Psoas muscle (tissue), 8 donors: ENCODE results near the gene MRTFB. TPM values are rescaled to one million over a fixed set of nuclear protein-coding genes. Genes with fewer than 3 reads are reported as not detected.

Experiments used
- ATAC-seq, 4 donors: fragments of 200-7000 bp; cut with Tn5 transposase; one replicate each; pipeline ENCODE4 v1.9.1; 2020; ENCODE audit warnings: moderate library complexity in 3 of 4, mild to moderate bottlenecking in 2 of 4
- DNase-seq, 2 donors: peaks; one replicate each; pipeline ENCODE4 v3.0.0-alpha.2; 2020
- H3K27ac ChIP-seq: fragments of 200-600 bp; one replicate; pipeline ENCODE4 v1.8.0; 2022
- H3K27me3 ChIP-seq, 3 donors: fragments of 200-600 bp in 1 of 3; one replicate each; pipeline versions ENCODE4 v1.6.1 to v1.8.0; 2013 to 2022; ENCODE audit warnings: low read length in 2 of 3, mild to moderate bottlenecking in 2 of 3, moderate library complexity in 1 of 3; ENCODE audit not compliant: insufficient read depth in 3 of 3
- H3K36me3 ChIP-seq, 2 donors: fragments of 200-600 bp in 1 of 2; one replicate each; pipeline versions ENCODE4 v1.6.1 to v1.8.0; 2013 to 2022; ENCODE audit warnings: low read depth in 1 of 2, mild to moderate bottlenecking in 1 of 2, moderate library complexity in 1 of 2; ENCODE audit not compliant: insufficient read depth in 1 of 2
- H3K4me1 ChIP-seq: fragments of 200-600 bp; one replicate; pipeline ENCODE4 v1.8.0; 2022
- H3K4me3 ChIP-seq: fragments of 200-600 bp; one replicate; pipeline ENCODE4 v1.8.0; 2022; ENCODE audit warnings: mild to moderate bottlenecking
- H3K9me3 ChIP-seq: fragments of 200-600 bp; one replicate; pipeline ENCODE4 v1.8.0; 2022
- WGBS, 3 donors: extraction: QIAGEN DNeasy Blood & Tissue Kit; methylation state at CpG; one replicate each; pipeline versions ENCODE4 v1.1.6 to v1.1.7; 2013; 5-methylcytosine and 5-hydroxymethylcytosine counted together
- intact Hi-C, 2 donors: fragments of 100-400 bp; cut with DNase I; formaldehyde crosslinking; loops; one replicate each; pipeline versions ENCODE4 v1.11.0 to v1.14.2; 2022
- polyA plus RNA-seq, 3 donors: library from polyadenylated mRNA; stranded (reverse); fragments of 200-250 nt; gene quantifications; one replicate each; pipeline ENCODE4 v1.2.3, GENCODE V29; 2013
- total RNA-seq, 4 donors: library from RNA; stranded (reverse); fragmentation: NEBNext Ultra II Directional in 2 of 4; extraction: Animal tissue kit (Norgen Biotek cat#: 25700) in 2 of 4; gene quantifications; one replicate each; pipeline versions ENCODE4 v1.2.1 to v1.2.4, GENCODE V29; 2021 to 2023
- TF ChIP-seq, protein P1 (sequence below): fragments of 200-600 bp; IDR thresholded peaks from one replicate; pipeline ENCODE4 v1.8.0; 2022; ENCODE audit warnings: antibody characterized with exemption
- donor health status: healthy with polysubstance abuse.
- donor health status: DM: no; HTN: no; CAD: no; lungs with moderate emphysema.
- donor health status: Bipolar disorder and iron deficiency.
- donor health status: healthy.
- donor health status: DM: yes; HTN: yes; CAD: no.
- donor health status: DM: no; HTN: no; CAD: no.
- donor health status: DM: no; HTN: no; CAD: no.
- donor health status: DM: yes; HTN: yes; CAD: no.

The MRTFB gene
- total and polyA plus RNA-seq, 7 donors: 2.7 to 26.3 (median 14.1) TPM

DNA sequence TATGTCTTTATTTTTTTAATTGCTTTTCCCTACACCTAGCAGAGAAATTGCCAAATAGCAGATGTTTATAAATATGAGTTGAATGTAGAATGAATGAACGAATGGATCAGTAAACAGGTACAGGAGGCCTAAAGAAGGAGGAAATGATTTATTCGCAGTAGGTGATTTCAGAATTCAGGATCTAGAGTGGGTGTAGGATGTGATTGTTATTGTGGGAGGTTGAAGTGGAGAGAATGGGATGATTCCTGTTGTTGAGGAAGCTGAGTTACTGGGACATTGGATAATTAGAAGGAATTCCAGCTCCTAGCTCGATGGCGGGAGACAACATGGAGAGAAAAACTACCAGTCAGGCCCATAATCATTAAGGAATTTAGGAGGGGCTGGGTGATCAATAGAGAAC lies 42.2 kb downstream of the MRTFB start:
- no peaks in the 10 kb centered on the region for H3K27me3 ChIP-seq
- ATAC-seq (no peak), DNase-seq (no peak)
- intact Hi-C loops: loop anchor here in 1 of 2 donors (5.0 kb wide), 1 partner anchor 74 kb away; no protein-coding TSS in a partner anchor
- peak overlapping the region; percentile 76 for H3K27ac ChIP-seq
- H3K4me1 ChIP-seq: peaks cover 68% of the 10 kb centered on the region
- no peak overlapping the region for H3K4me3 ChIP-seq
- 80 to 83% (median 83%) methylated on average over 4 of the region's 4 CpGs for WGBS, 3 donors
- H3K36me3 ChIP-seq: no peaks in the 10 kb centered on the region
- TF ChIP-seq, protein P1, sequence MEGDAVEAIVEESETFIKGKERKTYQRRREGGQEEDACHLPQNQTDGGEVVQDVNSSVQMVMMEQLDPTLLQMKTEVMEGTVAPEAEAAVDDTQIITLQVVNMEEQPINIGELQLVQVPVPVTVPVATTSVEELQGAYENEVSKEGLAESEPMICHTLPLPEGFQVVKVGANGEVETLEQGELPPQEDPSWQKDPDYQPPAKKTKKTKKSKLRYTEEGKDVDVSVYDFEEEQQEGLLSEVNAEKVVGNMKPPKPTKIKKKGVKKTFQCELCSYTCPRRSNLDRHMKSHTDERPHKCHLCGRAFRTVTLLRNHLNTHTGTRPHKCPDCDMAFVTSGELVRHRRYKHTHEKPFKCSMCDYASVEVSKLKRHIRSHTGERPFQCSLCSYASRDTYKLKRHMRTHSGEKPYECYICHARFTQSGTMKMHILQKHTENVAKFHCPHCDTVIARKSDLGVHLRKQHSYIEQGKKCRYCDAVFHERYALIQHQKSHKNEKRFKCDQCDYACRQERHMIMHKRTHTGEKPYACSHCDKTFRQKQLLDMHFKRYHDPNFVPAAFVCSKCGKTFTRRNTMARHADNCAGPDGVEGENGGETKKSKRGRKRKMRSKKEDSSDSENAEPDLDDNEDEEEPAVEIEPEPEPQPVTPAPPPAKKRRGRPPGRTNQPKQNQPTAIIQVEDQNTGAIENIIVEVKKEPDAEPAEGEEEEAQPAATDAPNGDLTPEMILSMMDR: no peak
- no peaks in the 10 kb centered on the region for H3K9me3 ChIP-seq

- no peaks in the 10 kb centered on the region for H3K36me3 ChIP-seq
- TF ChIP-seq, protein P1: no peak
- H3K4me1 ChIP-seq: peaks cover 45% of the 10 kb centered on the region
- DNase-seq (no peak), ATAC-seq (no peak)
- no peaks in the 10 kb centered on the region for H3K27me3 ChIP-seq
- H3K4me3 ChIP-seq: no peak overlapping the region
- intact Hi-C loops: no loop called here
- no peaks in the 10 kb centered on the region for H3K9me3 ChIP-seq
- H3K27ac ChIP-seq: no peak overlapping the region
- 93 to 100% (median 100%) methylated on average over 1 of the region's 1 CpG for WGBS, 3 donors
These were observed 45.9 kb downstream of the MRTFB start for GRCh38 chr16:14117051-14117450.

DNA sequence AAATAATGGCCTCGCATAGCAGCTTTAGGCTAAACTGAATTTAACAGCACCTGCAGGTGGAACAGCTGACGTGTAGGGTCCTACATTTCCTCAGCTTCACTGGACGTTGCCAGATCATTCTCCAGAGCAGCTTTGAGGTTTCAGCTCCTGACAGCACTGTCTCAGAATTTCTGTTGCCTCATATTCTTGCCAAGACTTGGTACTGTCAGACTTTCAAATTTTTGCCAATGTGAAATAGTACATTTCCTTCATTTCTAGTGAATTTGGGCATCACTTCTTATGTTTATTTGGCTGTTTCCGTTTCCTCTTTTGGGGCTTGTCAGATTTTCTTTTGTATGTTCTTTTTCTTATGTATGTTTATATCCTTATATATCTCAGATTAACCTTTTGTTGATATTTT lies 48.7 kb downstream of the MRTFB start:
- WGBS, 3 donors: 85 to 91% (median 87%) methylated on average over 4 of the region's 4 CpGs
- intact Hi-C loops: no loop called here
- Histone ChIP-seq H3K36me3 (no peaks in the 10 kb centered on the region), H3K27me3 (no peaks in the 10 kb centered on the region), H3K4me3 (no peak overlapping the region), H3K4me1 (peaks cover 20% of the 10 kb centered on the region), H3K27ac (no peak overlapping the region), H3K9me3 (no peaks in the 10 kb centered on the region)
- ATAC-seq (no peak), DNase-seq (no peak)
- TF ChIP-seq, protein P1: no peak

DNA sequence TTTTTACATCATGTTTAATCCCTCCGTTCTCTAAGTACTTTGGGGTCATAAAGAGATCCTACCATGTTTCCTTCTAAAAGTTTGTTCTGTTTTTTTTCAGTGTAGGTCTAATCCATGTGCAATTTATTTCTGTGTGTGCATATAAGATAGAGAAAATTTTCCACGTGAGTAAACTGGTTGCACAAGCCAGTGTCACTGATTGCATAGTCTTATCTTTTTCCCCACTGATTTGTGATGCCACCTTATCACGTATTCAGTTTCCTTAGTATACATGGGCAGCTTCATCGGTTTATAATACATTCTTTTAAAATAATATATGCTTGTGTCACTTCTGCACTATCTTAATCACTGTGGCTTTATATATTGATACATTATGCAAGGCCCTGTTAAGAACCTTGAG lies 49.2 kb downstream of the MRTFB start:
- DNase-seq (no peak), ATAC-seq (no peak)
- no peaks in the 10 kb centered on the region for H3K9me3 ChIP-seq
- H3K4me1 ChIP-seq: peaks cover 21% of the 10 kb centered on the region
- H3K36me3 ChIP-seq: no peaks in the 10 kb centered on the region
- H3K27ac ChIP-seq: no peak overlapping the region
- H3K27me3 ChIP-seq: no peaks in the 10 kb centered on the region
- TF ChIP-seq, protein P1: no peak
- 91 to 96% (median 95%) methylated on average over 4 of the region's 4 CpGs for WGBS, 3 donors
- intact Hi-C loops: no loop called here
- no peak overlapping the region for H3K4me3 ChIP-seq

- Histone ChIP-seq H3K9me3 (no peaks in the 10 kb centered on the region), H3K27ac (no peak overlapping the region), H3K4me3 (no peak overlapping the region), H3K36me3 (no peaks in the 10 kb centered on the region), H3K27me3 (no peaks in the 10 kb centered on the region), H3K4me1 (peaks cover 23% of the 10 kb centered on the region)
- DNase-seq (no peak), ATAC-seq (no peak)
- TF ChIP-seq, protein P1: no peak
- intact Hi-C loops: no loop called here
- WGBS, 3 donors: 68 to 93% (median 70%) methylated on average over 2 of the region's 2 CpGs
These were observed 50.0 kb downstream of the MRTFB start for GRCh38 chr16:14121142-14121541.
